Erythroblast (primary cell): Measurements from ENCODE around the gene CCSER1.

Experiments used
- DNase-seq, 2 experiments: peaks; one replicate each; lab custom pipeline; 2025; lab: John Stamatoyannopoulos, UW
- GATA1 ChIP-seq: IDR thresholded peaks from 2 replicates; pipeline ENCODE4 v1.6.1; 2011; ENCODE audit warnings: low read depth, mild to moderate bottlenecking, control low read depth, low read length, moderate library complexity
- POLR2A ChIP-seq: IDR thresholded peaks from 2 replicates; pipeline ENCODE4 v1.6.1; 2011; ENCODE audit warnings: mild to moderate bottlenecking, low read length

CCSER1 gene

GRCh38 chr4:90495211-90495610, 368.0 kb downstream of the CCSER1 start:
- TF ChIP-seq POLR2A (no peak), GATA1 (no peak)
- no peak for DNase-seq

- TF ChIP-seq GATA1 (no peak), POLR2A (no peak)
- DNase-seq = no peak
Observed at GRCh38 chr4:90495936-90496335, 368.7 kb downstream of the CCSER1 start.

GRCh38 chr4:90498175-90498574, 371.0 kb downstream of the CCSER1 start:
- no peak for DNase-seq
- TF ChIP-seq GATA1 = no peak
- no peak for TF ChIP-seq POLR2A

GRCh38 chr4:90503677-90504076, 376.5 kb downstream of the CCSER1 start:
- DNase-seq = no peak
- TF ChIP-seq POLR2A (no peak), GATA1 (no peak)

GRCh38 chr4:90515191-90515590, 388.0 kb downstream of the CCSER1 start:
- no peak for DNase-seq
- TF ChIP-seq POLR2A (no peak), GATA1 (no peak)

GRCh38 chr4:90528551-90528950, 401.4 kb downstream of the CCSER1 start:
- no peak for DNase-seq
- no peak for TF ChIP-seq GATA1
- no peak for TF ChIP-seq POLR2A

GRCh38 chr4:90536408-90536807, 409.2 kb downstream of the CCSER1 start:
- no peak for DNase-seq

GRCh38 chr4:90537491-90537890, 410.3 kb downstream of the CCSER1 start:
- no peak for DNase-seq
- TF ChIP-seq GATA1 (no peak), POLR2A (no peak)

More at GRCh38 chr4:90536408-90536807, 409.2 kb downstream of the CCSER1 start:
- TF ChIP-seq GATA1 (no peak), POLR2A (no peak)

GRCh38 chr4:90540536-90540935, 413.3 kb downstream of the CCSER1 start:
- no peak for DNase-seq
- no peak for TF ChIP-seq POLR2A
- no peak for TF ChIP-seq GATA1

GRCh38 chr4:90542216-90542615, 415.0 kb downstream of the CCSER1 start:
- TF ChIP-seq POLR2A (no peak), GATA1 (no peak)
- DNase-seq = no peak

- TF ChIP-seq POLR2A (no peak), GATA1 (no peak)
- no peak for DNase-seq
Observed at GRCh38 chr4:90543419-90544170, 416.4 kb downstream of the CCSER1 start.

GRCh38 chr4:90544532-90545045, 417.4 kb downstream of the CCSER1 start:
- no peak for DNase-seq
- no peak for TF ChIP-seq POLR2A
- no peak for TF ChIP-seq GATA1

- DNase-seq = no peak
- no peak for TF ChIP-seq GATA1
- no peak for TF ChIP-seq POLR2A
Observed at GRCh38 chr4:90545380-90545779, 418.2 kb downstream of the CCSER1 start.

- no peak for DNase-seq
- TF ChIP-seq GATA1 (no peak), POLR2A (no peak)
Observed at GRCh38 chr4:90546114-90546513, 418.9 kb downstream of the CCSER1 start.

GRCh38 chr4:90570615-90571014, 443.4 kb downstream of the CCSER1 start:
- no peak for DNase-seq
- no peak for TF ChIP-seq GATA1
- no peak for TF ChIP-seq POLR2A

GRCh38 chr4:90572996-90573395, 445.8 kb downstream of the CCSER1 start:
- TF ChIP-seq GATA1 (no peak), POLR2A (no peak)
- DNase-seq = no peak

- no peak for DNase-seq
Observed at GRCh38 chr4:90575371-90575770, 448.2 kb downstream of the CCSER1 start.

More at GRCh38 chr4:90575371-90575770, 448.2 kb downstream of the CCSER1 start:
- no peak for TF ChIP-seq GATA1
- TF ChIP-seq POLR2A = no peak
